Tibial nerve (tissue), 3 donors: ENCODE results near the gene ZNF813.

ENCODE experiments used
- CTCF ChIP-seq, 5 experiments: fragments of 200-600 bp in 3 of 5; fragments of 450-650 bp in 2 of 5; sonication (generic) in 3 of 5; IDR thresholded peaks; one replicate each; pipeline ENCODE4 v1.5.1; 2016 to 2019; ENCODE audit warnings: antibody characterized with exemption in 5 of 5, mild to moderate bottlenecking in 3 of 5, moderate library complexity in 2 of 5
- POLR2A ChIP-seq, 2 donors: fragments of 450-650 bp; IDR thresholded peaks; one replicate each; pipeline ENCODE4 v1.6.1; 2017; ENCODE audit warnings: antibody characterized with exemption in 2 of 2, mild to moderate bottlenecking in 2 of 2, moderate library complexity in 2 of 2

- TF ChIP-seq CTCF (IDR thresholded peaks at IDR 0.05) (no peak), POLR2A (IDR thresholded peaks at IDR 0.05) (no peak)
Measured at GRCh38 chr19:53507523-53508442, 40.2 kb downstream of the ZNF813 start.
